Gastroesophageal sphincter (tissue), 3 donors: Measurements from ENCODE around the gene PTCH1.

ENCODE experiments used
- CTCF ChIP-seq, 4 experiments: fragments of 200-600 bp in 2 of 4; fragments of 450-650 bp in 2 of 4; sonication (generic) in 1 of 4; IDR thresholded peaks; one replicate each; pipeline ENCODE4 v1.5.1; 2017 to 2019; ENCODE audit warnings: antibody characterized with exemption in 4 of 4, mild to moderate bottlenecking in 2 of 4, moderate library complexity in 2 of 4
- POLR2A ChIP-seq, 2 donors: fragments of 450-650 bp; IDR thresholded peaks; one replicate each; pipeline ENCODE4 v1.6.1; 2017; ENCODE audit warnings: antibody characterized with exemption in 2 of 2, mild to moderate bottlenecking in 2 of 2, moderate library complexity in 1 of 2
- POLR2AphosphoS5 ChIP-seq: sonication (generic); formaldehyde crosslinking; IDR thresholded peaks from one replicate; pipeline ENCODE4 v1.6.1; 2017; ENCODE audit warnings: antibody characterized with exemption

DNA sequence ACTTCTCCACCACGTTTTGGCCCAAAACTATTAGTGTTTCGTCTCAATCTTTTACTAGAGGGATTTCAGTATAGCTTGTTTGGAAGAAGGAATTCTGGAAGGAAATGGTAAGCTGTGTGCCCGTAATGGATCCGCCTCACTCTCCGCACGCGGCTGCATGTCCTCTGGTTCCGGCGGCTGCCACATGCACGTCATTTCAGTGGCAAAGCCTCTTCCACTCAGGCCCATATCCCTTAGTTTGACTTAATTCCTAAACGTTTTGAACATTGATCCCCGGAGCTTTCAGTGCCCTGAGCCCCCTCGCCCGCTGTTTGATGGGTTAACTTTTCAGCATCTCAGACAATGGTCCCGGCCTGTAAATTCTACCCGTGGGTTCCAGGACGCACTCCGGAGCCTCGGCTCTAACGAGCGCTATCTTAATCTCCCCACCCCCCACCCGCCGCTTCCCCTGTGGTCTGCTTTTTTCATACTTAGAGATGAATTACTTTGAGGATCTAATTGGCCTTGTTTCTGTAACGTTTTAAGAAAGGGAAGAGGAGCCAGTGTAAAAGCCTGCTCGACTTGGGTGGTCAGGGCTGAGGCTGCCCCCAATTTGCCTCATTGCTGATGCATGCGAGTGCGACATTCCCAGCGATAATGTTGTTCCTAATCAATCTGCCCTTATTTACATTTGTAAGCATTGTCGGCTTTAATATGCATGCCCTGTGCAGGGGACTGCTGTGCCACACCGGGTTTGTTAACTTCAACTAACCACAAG, 4.6 kb downstream of the PTCH1 start:
- TF ChIP-seq POLR2A (IDR thresholded peaks at IDR 0.05) (no peak), CTCF (IDR thresholded peaks at IDR 0.05) (no peak), POLR2AphosphoS5 (no peak)
